Prostate gland (tissue), 2 donors: ENCODE results near the gene SPP2.

Experiments
- POLR2A ChIP-seq: fragments of 450-650 bp; IDR thresholded peaks from one replicate; pipeline ENCODE4 v1.6.1; 2016; ENCODE audit warnings: antibody characterized with exemption, mild to moderate bottlenecking
- POLR2AphosphoS5 ChIP-seq: sonication (generic); formaldehyde crosslinking; IDR thresholded peaks from one replicate; pipeline ENCODE4 v1.6.1; 2017; ENCODE audit warnings: antibody characterized with exemption
- TF ChIP-seq, protein P1 (sequence below), 4 experiments: fragments of 200-600 bp in 2 of 4; fragments of 450-650 bp in 2 of 4; sonication (generic) in 2 of 4; IDR thresholded peaks; 1 replicate in 3 of 4; 2 replicates in 1 of 4; pipeline ENCODE4 v1.5.1; 2016 to 2019; ENCODE audit warnings: antibody characterized with exemption in 4 of 4, mild to moderate bottlenecking in 2 of 4, moderate library complexity in 2 of 4

GRCh38 chr2:234038076-234038802 is 12.3 kb upstream of the SPP2 start:
- TF ChIP-seq, protein P1, sequence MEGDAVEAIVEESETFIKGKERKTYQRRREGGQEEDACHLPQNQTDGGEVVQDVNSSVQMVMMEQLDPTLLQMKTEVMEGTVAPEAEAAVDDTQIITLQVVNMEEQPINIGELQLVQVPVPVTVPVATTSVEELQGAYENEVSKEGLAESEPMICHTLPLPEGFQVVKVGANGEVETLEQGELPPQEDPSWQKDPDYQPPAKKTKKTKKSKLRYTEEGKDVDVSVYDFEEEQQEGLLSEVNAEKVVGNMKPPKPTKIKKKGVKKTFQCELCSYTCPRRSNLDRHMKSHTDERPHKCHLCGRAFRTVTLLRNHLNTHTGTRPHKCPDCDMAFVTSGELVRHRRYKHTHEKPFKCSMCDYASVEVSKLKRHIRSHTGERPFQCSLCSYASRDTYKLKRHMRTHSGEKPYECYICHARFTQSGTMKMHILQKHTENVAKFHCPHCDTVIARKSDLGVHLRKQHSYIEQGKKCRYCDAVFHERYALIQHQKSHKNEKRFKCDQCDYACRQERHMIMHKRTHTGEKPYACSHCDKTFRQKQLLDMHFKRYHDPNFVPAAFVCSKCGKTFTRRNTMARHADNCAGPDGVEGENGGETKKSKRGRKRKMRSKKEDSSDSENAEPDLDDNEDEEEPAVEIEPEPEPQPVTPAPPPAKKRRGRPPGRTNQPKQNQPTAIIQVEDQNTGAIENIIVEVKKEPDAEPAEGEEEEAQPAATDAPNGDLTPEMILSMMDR (IDR thresholded peaks at IDR 0.05) = no peak
- TF ChIP-seq POLR2AphosphoS5 = no peak
- no peak for TF ChIP-seq POLR2A
